Measurements from ENCODE around the gene EBF3.

EBF3 gene

GRCh38 chr10:129842031-129842430 is 122.0 kb downstream of the EBF3 start:
- Histone ChIP-seq H3K4me3 (no peak overlapping the region), H3K27ac (no peak overlapping the region)
- no peak for TF ChIP-seq CTCF (IDR thresholded peaks at IDR 0.05)
- no peak for DNase-seq (ENCODE audit: low spot score)

- DNase-seq (ENCODE audit: low spot score): no peak
- Histone ChIP-seq H3K27ac (no peak overlapping the region), H3K4me3 (no peak overlapping the region)
- TF ChIP-seq CTCF (IDR thresholded peaks at IDR 0.05): no peak
Measured at GRCh38 chr10:129841590-129841989, 122.5 kb downstream of the EBF3 start.

- TF ChIP-seq CTCF (IDR thresholded peaks at IDR 0.05): no peak
- DNase-seq (ENCODE audit: low spot score): no peak
- H3K27ac ChIP-seq: no peak overlapping the region
- H3K4me3 ChIP-seq: no peak overlapping the region
Measured at GRCh38 chr10:129841071-129841470, 123.0 kb downstream of the EBF3 start.

- DNase-seq (ENCODE audit: low spot score): no peak
- no peak overlapping the region for H3K27ac ChIP-seq
- no peak for TF ChIP-seq CTCF (IDR thresholded peaks at IDR 0.05)
- no peak overlapping the region for H3K4me3 ChIP-seq
Measured at GRCh38 chr10:129840196-129840590, 123.9 kb downstream of the EBF3 start.

- Histone ChIP-seq H3K4me3 (no peak overlapping the region), H3K27ac (no peak overlapping the region)
- no peak for DNase-seq (ENCODE audit: low spot score)
- no peak for TF ChIP-seq CTCF (IDR thresholded peaks at IDR 0.05)
Measured at GRCh38 chr10:129839285-129840195, 124.5 kb downstream of the EBF3 start.

- DNase-seq (ENCODE audit: low spot score): no peak
Measured at GRCh38 chr10:129838794-129839193, 125.3 kb downstream of the EBF3 start.

More at GRCh38 chr10:129838794-129839193, 125.3 kb downstream of the EBF3 start:
- TF ChIP-seq CTCF (IDR thresholded peaks at IDR 0.05): no peak
- H3K27ac ChIP-seq: no peak overlapping the region
- H3K4me3 ChIP-seq: no peak overlapping the region

Data from coronary artery (tissue), 2 donors.